ENCODE data around the gene SMIM36.
"Not testable (repeated sequence)": the region's sequence is repeated elsewhere in the genome, so short reads cannot be mapped to it uniquely, and the experiment has no call there.

Gene SMIM36

DNA sequence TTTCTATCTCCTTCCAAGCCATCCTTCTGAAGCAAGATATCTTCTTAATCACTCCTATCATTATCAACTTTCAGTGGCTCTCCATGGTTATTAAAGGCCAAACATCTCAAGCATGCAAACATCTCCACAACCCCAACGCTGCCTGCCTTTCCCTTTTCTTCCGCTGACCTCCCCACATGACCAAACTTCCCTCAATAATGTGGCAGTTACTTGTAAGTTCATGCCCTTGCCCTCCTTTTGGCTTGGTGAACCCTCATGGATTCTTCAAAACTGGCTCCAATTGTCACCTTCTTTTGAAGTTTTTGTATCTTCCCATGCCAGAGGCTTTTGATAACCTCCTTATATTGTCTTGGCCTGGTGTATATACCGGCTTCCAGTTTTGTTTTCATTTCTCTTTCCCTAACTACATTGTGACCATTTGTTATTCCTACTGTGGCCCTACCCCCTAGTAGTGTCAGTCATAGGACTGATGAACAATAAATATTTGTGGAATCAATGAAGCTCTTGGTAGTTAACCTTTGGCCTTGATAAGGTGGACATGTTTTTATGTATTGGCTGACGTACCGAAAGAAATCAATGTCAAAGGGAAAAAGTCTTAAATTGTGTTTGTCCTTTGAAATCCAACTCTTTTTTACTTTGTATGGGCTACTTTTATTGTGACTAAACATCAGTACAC lies 19.9 kb upstream of the SMIM36 start:
- no peaks in the 10 kb centered on the region for H3K27me3 ChIP-seq (replicated peaks; ENCODE audit: control insufficient read depth, insufficient read depth, low read length)
- DNase-seq (ENCODE audit: extremely low read depth, insufficient read length): no peak
- TF ChIP-seq CTCF (IDR thresholded peaks at IDR 0.05; ENCODE audit: insufficient read depth, low read length, poor library complexity, severe bottlenecking): no peak
- H3K36me3 ChIP-seq (ENCODE audit: control insufficient read depth, insufficient read depth, low read length): no peaks in the 10 kb centered on the region
- no peak overlapping the region for H3K4me3 ChIP-seq (replicated peaks; ENCODE audit: low read depth, low read length)

DNA sequence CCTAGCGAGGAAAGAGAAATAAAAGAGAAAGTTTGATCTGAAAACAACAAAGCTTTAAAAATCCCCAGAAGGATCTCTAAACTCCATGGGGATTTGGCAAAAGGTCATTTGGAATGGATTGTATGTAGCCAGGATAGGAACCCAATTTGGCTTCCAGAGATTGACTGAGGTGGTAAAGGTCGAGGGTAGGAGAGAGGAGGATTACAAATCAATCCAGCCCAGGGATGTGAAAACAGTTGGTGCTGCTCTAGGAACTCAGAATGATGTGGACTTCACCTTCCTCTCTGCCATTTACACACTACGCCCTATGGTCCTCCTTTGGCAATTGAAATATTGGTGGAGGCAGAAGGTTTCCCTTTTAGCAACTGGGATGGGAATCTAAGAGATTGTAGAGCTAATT lies 18.8 kb upstream of the SMIM36 start:
- no peak for TF ChIP-seq CTCF (IDR thresholded peaks at IDR 0.05; ENCODE audit: insufficient read depth, low read length, poor library complexity, severe bottlenecking)
- no peaks in the 10 kb centered on the region for H3K36me3 ChIP-seq (ENCODE audit: control insufficient read depth, insufficient read depth, low read length)
- no peaks in the 10 kb centered on the region for H3K27me3 ChIP-seq (replicated peaks; ENCODE audit: control insufficient read depth, insufficient read depth, low read length)
- no peak for DNase-seq (ENCODE audit: extremely low read depth, insufficient read length)
- no peak overlapping the region for H3K4me3 ChIP-seq (replicated peaks; ENCODE audit: low read depth, low read length)

GRCh38 chr17:55527540-55528118 lies 16.4 kb upstream of the SMIM36 start:
- no peak for DNase-seq (ENCODE audit: extremely low read depth, insufficient read length)

DNA sequence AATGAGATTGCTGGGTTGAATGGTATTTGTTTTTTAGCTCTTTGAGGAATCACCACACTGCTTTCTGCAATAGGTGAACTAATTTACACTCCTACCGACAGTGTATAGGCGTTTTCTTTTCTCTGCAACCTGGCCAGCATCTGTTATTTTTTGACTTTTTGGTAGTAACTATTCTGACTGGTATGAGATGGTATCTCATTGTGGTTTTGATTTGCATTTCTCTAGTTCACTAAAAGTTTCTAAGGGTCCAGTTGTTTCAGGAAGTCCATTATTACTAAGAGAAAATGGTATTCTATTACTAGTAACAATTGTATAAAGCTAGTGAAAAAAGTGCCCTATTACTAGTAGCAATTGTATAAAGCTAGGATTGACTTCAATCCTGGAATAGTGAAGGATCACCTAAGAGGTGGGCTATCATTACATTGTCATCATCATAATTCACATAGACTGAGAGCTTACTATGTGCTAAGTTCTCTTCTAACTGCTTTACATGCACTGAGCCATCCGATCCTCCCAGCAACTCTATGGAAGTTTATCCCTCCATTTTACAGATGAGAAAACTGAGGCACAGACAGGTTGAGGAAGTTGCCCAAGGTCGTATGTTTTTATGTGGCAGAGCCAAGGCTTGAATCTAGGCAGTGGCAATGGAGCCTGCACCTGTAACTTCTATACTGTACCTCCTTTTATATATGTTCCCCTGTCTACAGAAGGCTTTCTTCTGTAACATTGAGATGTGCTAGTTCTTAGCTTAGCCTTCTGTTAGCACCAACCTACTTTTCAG lies 13.4 kb upstream of the SMIM36 start:
- Histone ChIP-seq H3K36me3 (ENCODE audit: control insufficient read depth, insufficient read depth, low read length) (no peaks in the 10 kb centered on the region), H3K4me3 (replicated peaks; ENCODE audit: low read depth, low read length) (no peak overlapping the region), H3K27me3 (replicated peaks; ENCODE audit: control insufficient read depth, insufficient read depth, low read length) (no peaks in the 10 kb centered on the region)
- DNase-seq (ENCODE audit: extremely low read depth, insufficient read length): peak; percentile 18
- no peak for TF ChIP-seq CTCF (IDR thresholded peaks at IDR 0.05; ENCODE audit: insufficient read depth, low read length, poor library complexity, severe bottlenecking)

More at GRCh38 chr17:55527540-55528118, 16.4 kb upstream of the SMIM36 start:
- Histone ChIP-seq H3K27me3 (replicated peaks; ENCODE audit: control insufficient read depth, insufficient read depth, low read length) (no peaks in the 10 kb centered on the region), H3K4me3 (replicated peaks; ENCODE audit: low read depth, low read length) (no peak overlapping the region), H3K36me3 (ENCODE audit: control insufficient read depth, insufficient read depth, low read length) (no peaks in the 10 kb centered on the region)
- peak; percentile 46 for TF ChIP-seq CTCF (IDR thresholded peaks at IDR 0.05; ENCODE audit: insufficient read depth, low read length, poor library complexity, severe bottlenecking)

DNA sequence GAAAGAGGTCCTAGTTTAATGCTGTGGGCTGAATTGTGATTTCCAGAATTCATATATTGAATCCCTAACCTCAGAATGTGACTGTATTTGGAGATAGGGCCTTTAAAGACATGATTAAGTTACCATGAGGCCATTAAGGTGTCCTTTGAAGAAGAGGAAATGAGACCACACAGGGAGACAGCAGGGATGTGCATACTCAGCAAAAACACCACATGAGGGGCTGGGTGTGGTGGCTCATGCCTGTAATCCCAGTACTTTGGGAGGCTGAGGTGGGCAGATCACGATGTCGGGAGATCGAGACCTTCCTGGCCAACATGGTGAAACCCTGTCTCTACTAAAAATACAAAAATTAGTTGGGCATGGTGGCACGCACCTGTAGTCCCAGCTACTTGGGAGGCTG lies 11.8 kb upstream of the SMIM36 start:
- not testable (repeated sequence) for H3K36me3 ChIP-seq (ENCODE audit: control insufficient read depth, insufficient read depth, low read length); H3K27me3 ChIP-seq (replicated peaks; ENCODE audit: control insufficient read depth, insufficient read depth, low read length); H3K4me3 ChIP-seq (replicated peaks; ENCODE audit: low read depth, low read length); DNase-seq (ENCODE audit: extremely low read depth, insufficient read length)

- TF ChIP-seq CTCF (IDR thresholded peaks at IDR 0.05; ENCODE audit: insufficient read depth, low read length, poor library complexity, severe bottlenecking): no peak
- no peaks in the 10 kb centered on the region for H3K27me3 ChIP-seq (replicated peaks; ENCODE audit: control insufficient read depth, insufficient read depth, low read length)
- H3K36me3 ChIP-seq (ENCODE audit: control insufficient read depth, insufficient read depth, low read length): no peaks in the 10 kb centered on the region
- DNase-seq (ENCODE audit: extremely low read depth, insufficient read length): no peak
- H3K4me3 ChIP-seq (replicated peaks; ENCODE audit: low read depth, low read length): no peak overlapping the region
These were observed 9.9 kb upstream of the SMIM36 start for GRCh38 chr17:55521186-55521585.
